Measurements from ENCODE around the gene MBTPS1. TPM values are rescaled to one million over a fixed set of nuclear protein-coding genes. Genes with fewer than 3 reads are reported as not detected.

The MBTPS1 gene
- total and polyA plus RNA-seq, 2 donors from 2014 or later, result 45.5 to 91.7 TPM

- DNase-seq, result peak in 4 of 5 donors; percentile 63 to 75 (median 70)
- H3K9ac ChIP-seq (ENCODE audit: low read length in 3 of 3), result no peak overlapping the region
- peaks cover 4 to 9% (median 5%) of the 10 kb centered on the region in 3 donors for H3K4me1 ChIP-seq (ENCODE audit: control insufficient read depth in 2 of 3, insufficient read depth in 2 of 3, low read depth in 1 of 3, low read length in 3 of 3)
- H3K27me3 ChIP-seq (ENCODE audit: control insufficient read depth, insufficient read depth, low read length), result no peaks in the 10 kb centered on the region
- TF ChIP-seq CTCF (IDR thresholded peaks at IDR 0.05; ENCODE audit: borderline replicate concordance, extremely low read depth, insufficient read depth), result no peak
- no peak overlapping the region for H3K27ac ChIP-seq (ENCODE audit: low read depth in 2 of 2, low read length in 2 of 2)
- H3K4me3 ChIP-seq (ENCODE audit: low read length in 3 of 3), result no peak overlapping the region
- intact Hi-C loops (cut with DNase I), result no loop called here
- no peaks in the 10 kb centered on the region for H3K9me3 ChIP-seq (ENCODE audit: control insufficient read depth in 2 of 3, insufficient read depth in 1 of 3, low read length in 3 of 3)
- no peak for FAIRE-seq
- H3K36me3 ChIP-seq (ENCODE audit: control insufficient read depth in 2 of 3, insufficient read depth in 3 of 3, low read length in 3 of 3), result no peaks in the 10 kb centered on the region
These were observed 20.5 kb upstream of the MBTPS1 start for GRCh38 chr16:84137287-84137686.

- Histone ChIP-seq H3K9me3 (ENCODE audit: control insufficient read depth in 2 of 3, insufficient read depth in 1 of 3, low read length in 3 of 3) (no peaks in the 10 kb centered on the region), H3K9ac (ENCODE audit: low read length in 3 of 3) (no peak overlapping the region), H3K4me1 (ENCODE audit: control insufficient read depth in 2 of 3, insufficient read depth in 2 of 3, low read depth in 1 of 3, low read length in 3 of 3) (peaks cover 4 to 9% (median 5%) of the 10 kb centered on the region in 3 donors), H3K36me3 (ENCODE audit: control insufficient read depth in 2 of 3, insufficient read depth in 3 of 3, low read length in 3 of 3) (no peaks in the 10 kb centered on the region), H3K27me3 (ENCODE audit: control insufficient read depth, insufficient read depth, low read length) (no peaks in the 10 kb centered on the region), H3K4me3 (ENCODE audit: low read length in 3 of 3) (no peak overlapping the region), H3K27ac (ENCODE audit: low read depth in 2 of 2, low read length in 2 of 2) (no peak overlapping the region)
- TF ChIP-seq CTCF (IDR thresholded peaks at IDR 0.05; ENCODE audit: borderline replicate concordance, extremely low read depth, insufficient read depth), result no peak
- intact Hi-C loops (cut with DNase I), result no loop called here
- DNase-seq, result no peak
- FAIRE-seq, result no peak
These were observed 19.8 kb upstream of the MBTPS1 start for GRCh38 chr16:84136331-84137125.

GRCh38 chr16:84132527-84133285, 16.0 kb upstream of the MBTPS1 start:
- DNase-seq (peak in 1 of 5 donors; percentile 27), FAIRE-seq (no peak)
- Histone ChIP-seq H3K9ac (ENCODE audit: low read length in 3 of 3) (no peak overlapping the region), H3K4me3 (ENCODE audit: low read length in 3 of 3) (no peak overlapping the region), H3K27ac (ENCODE audit: low read depth in 2 of 2, low read length in 2 of 2) (no peak overlapping the region), H3K9me3 (ENCODE audit: control insufficient read depth in 2 of 3, insufficient read depth in 1 of 3, low read length in 3 of 3) (no peaks in the 10 kb centered on the region), H3K36me3 (ENCODE audit: control insufficient read depth in 2 of 3, insufficient read depth in 3 of 3, low read length in 3 of 3) (peaks cover 3 to 12% (median 5%) of the 10 kb centered on the region in 3 donors), H3K27me3 (ENCODE audit: control insufficient read depth, insufficient read depth, low read length) (no peaks in the 10 kb centered on the region), H3K4me1 (ENCODE audit: control insufficient read depth in 2 of 3, insufficient read depth in 2 of 3, low read depth in 1 of 3, low read length in 3 of 3) (no peaks in the 10 kb centered on the region)
- TF ChIP-seq CTCF (IDR thresholded peaks at IDR 0.05; ENCODE audit: borderline replicate concordance, extremely low read depth, insufficient read depth), result no peak
- intact Hi-C loops (cut with DNase I), result no loop called here

Measured in kidney (tissue), 14 donors.